GM18508 (cell line): Measurements from ENCODE around the gene ABCB9.

Source experiments
- ATAC-seq: cut with Tn5 transposase; IDR thresholded peaks from one replicate; pipeline ENCODE4 v1.9.1; 2021; ENCODE audit warnings: moderate number of reproducible peaks; ENCODE audit not compliant: insufficient read depth, unreplicated experiment

ABCB9 gene

DNA sequence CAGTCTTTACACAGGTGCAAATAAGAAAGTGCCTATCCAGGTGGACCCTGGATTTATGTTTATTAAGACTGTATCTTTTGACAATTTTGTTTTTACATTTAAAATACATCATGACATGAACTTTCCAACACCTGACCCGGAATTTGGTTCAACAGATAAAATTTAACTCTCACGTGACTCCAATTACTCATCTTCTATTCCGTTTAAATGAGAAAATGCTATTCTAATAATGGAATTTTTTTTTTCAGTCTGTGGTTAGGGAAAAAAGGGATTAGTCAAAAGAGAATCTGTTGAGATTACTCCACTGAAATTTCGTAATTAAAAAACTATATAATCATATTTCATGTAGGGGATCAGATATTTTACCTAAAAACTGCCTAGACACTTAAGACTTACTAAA is 81.4 kb downstream of the ABCB9 start:
- ATAC-seq: no peak

DNA sequence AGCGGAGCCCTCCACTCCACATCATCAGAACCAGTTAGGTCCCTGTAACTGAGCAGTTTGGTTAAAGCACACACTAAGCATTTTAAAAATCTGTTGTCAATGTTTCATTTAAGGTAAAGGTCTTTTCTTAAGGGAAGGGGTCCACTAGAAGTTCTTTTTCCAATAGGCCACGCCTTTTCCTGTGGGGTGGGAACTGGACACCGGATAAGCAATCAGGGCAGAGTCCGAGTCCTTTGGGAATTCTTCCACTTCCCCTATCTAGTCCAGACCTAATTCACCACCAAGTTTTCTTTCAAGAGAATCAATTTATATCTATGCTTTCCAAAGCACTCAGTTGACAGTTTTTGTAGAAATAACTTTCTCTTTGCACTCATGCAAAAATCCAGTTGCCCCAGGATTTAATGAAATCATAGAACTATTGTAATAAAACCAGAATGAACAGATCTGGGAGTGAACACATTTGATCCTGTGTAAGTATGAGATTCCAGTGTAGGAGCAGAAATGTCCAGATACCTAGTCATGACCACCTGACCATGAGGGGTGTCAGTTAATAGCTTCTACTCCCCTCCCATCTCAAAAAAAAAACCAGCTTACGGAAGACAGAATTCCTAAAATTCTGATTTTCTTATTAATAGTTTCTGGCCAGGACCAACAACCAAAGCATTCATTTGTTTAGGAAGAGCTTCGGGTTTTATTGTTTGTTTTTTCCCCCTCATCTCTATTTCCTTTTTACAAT is 82.0 kb downstream of the ABCB9 start:
- ATAC-seq: no peak

DNA sequence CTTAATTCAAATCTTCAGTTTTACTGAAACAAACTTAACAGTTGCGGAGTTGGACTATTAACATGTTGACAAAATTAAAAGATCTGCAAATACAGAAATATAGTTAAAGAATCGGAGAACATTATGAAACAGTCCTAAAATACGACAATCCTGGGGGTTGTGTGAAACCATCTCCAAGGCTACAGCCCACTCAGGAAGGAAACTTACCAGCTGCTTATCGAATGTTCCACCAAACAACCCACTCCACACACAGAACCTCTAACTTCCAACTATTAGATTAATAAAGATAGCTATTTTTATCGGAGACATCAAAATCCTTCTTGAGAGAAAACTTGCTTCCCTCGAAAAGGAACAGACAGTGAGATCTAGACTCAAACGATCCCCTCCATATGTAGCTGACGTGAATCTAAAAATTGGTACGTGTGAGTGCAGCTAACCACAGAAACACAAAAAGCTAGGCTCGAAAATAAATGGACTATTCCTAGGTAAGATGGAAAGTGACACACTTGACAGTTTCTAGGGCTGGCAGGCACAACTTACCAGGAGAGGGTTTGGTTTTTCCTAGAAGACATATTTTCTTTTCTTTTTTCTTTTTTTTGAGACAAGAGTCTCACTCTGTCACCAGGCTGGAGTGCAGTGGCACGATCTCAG is 83.2 kb downstream of the ABCB9 start:
- ATAC-seq: no peak

DNA sequence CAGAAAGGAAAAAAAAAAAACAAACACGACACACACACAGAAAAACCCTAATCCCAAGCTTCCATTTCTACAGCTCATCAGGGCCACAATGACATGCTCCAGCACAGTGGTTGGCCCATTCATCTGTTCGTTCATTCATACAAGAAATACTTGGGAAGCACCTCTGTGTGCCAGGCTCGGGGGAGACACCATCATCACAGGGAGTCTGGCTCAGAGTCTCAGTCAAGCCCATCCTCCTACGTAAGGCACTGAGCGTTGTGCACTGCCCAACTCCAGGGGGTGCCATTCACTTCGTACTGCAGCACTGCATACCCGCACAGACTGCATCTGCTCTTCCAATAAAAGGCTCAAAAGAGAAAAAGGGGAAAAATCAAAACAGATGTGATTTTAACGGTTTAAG is 85.6 kb downstream of the ABCB9 start:
- no peak for ATAC-seq

DNA sequence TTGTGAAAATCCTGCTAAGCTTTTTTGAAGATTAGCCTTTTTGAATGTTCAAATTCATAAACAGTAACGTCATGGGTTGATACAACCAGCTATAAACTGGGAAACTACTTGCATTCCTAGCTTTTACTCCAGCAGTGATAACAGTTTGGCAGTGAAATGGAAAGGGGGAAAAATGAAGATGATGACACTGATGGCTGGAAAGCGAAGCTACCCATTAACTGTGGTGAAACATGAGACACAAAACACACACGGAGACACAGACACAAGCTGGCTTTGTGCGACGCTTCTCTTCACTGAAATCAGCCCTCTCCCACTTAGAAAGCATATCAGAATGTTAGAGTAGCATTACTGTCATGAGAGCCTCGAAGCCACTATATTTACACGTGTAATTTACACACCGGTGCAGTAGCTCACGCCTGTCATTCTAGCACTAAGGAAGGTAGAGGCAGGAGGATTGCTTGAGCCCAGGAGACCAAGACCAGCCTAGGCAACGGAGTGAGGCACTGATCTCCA is 86.1 kb downstream of the ABCB9 start:
- no peak for ATAC-seq
